SK-N-SH (cell line): ENCODE results near the gene VAMP2. TPM values are rescaled to one million over a fixed set of nuclear protein-coding genes. Genes with fewer than 3 reads are reported as not detected.

Experiments used
- ELF1 ChIP-seq: IDR thresholded peaks from 2 replicates; pipeline ENCODE4 v1.4.0; 2012
- FOSL2 ChIP-seq: IDR thresholded peaks from 2 replicates; pipeline ENCODE4 v1.4.0; 2012; ENCODE audit warnings: low read depth, mild to moderate bottlenecking, moderate library complexity, borderline replicate concordance
- FOXJ3 ChIP-seq: sonication (generic); formaldehyde crosslinking; IDR thresholded peaks from 2 replicates; pipeline ENCODE4 v1.5.1; 2020; ENCODE audit warnings: mild to moderate bottlenecking, missing genetic modification reagents
- GABPA ChIP-seq: IDR thresholded peaks from 2 replicates; pipeline ENCODE4 v1.4.0; 2012; ENCODE audit warnings: low read depth, mild to moderate bottlenecking
- GATA2 ChIP-seq: sonication (generic); formaldehyde crosslinking; IDR thresholded peaks from 2 replicates; pipeline ENCODE4 v1.5.0; 2020; ENCODE audit warnings: mild to moderate bottlenecking, missing genetic modification reagents
- MXI1 ChIP-seq: IDR thresholded peaks from 2 replicates; pipeline ENCODE4 v1.6.1; 2012; ENCODE audit warnings: mild to moderate bottlenecking, low read depth, low read length, improper control_type of control experiment
- RAD21 ChIP-seq: IDR thresholded peaks from 2 replicates; pipeline ENCODE4 v1.6.1; 2012; ENCODE audit warnings: mild to moderate bottlenecking, low read length
- RCOR1 ChIP-seq: fragments of 150-350 bp; IDR thresholded peaks from 2 replicates; pipeline ENCODE4 v1.6.1; 2017; ENCODE audit warnings: antibody characterized with exemption, low read length
- REST ChIP-seq: IDR thresholded peaks from 2 replicates; pipeline ENCODE4 v1.6.1; 2012; ENCODE audit warnings: mild to moderate bottlenecking, low read depth, low read length, moderate library complexity
- RFX5 ChIP-seq: IDR thresholded peaks from 2 replicates; pipeline ENCODE4 v1.6.1; 2012; ENCODE audit warnings: mild to moderate bottlenecking, improper control_type of control experiment, low read length
- RXRA ChIP-seq: IDR thresholded peaks from 2 replicates; pipeline ENCODE4 v1.4.0; 2012; ENCODE audit warnings: low read depth, mild to moderate bottlenecking, borderline replicate concordance
- SMC3 ChIP-seq: IDR thresholded peaks from 2 replicates; pipeline ENCODE4 v1.6.1; 2012; ENCODE audit warnings: low read depth, low read length, improper control_type of control experiment
- TAF1 ChIP-seq: IDR thresholded peaks from 2 replicates; pipeline ENCODE4 v1.6.1; 2012; ENCODE audit warnings: low read depth, mild to moderate bottlenecking, low read length, moderate library complexity, borderline replicate concordance
- TEAD4 ChIP-seq: IDR thresholded peaks from 2 replicates; pipeline ENCODE4 v1.4.0; 2012; ENCODE audit warnings: mild to moderate bottlenecking, borderline replicate concordance; ENCODE audit not compliant: insufficient read depth
- USF1 ChIP-seq: IDR thresholded peaks from 2 replicates; pipeline ENCODE4 v1.4.0; 2012; ENCODE audit warnings: low read depth, borderline replicate concordance
- USF2 ChIP-seq: fragments of 150-350 bp; IDR thresholded peaks from 2 replicates; pipeline ENCODE4 v1.6.1; 2017; ENCODE audit warnings: antibody characterized with exemption, low read length, low read depth, borderline replicate concordance
- YY1 ChIP-seq: IDR thresholded peaks from 2 replicates; pipeline ENCODE4 v1.4.0; 2012; ENCODE audit warnings: low read depth, mild to moderate bottlenecking
- ZBTB33 ChIP-seq: IDR thresholded peaks from 2 replicates; pipeline ENCODE4 v1.4.0; 2012; ENCODE audit warnings: low read depth, borderline replicate concordance
- polyA plus RNA-seq, 3 experiments: library from polyadenylated mRNA; depleted of rRNA; stranded (reverse); fragments of >200 nt; gene quantifications; 2 replicates each; pipeline ENCODE4 v1.2.3, GENCODE V29; 2012

Gene VAMP2
- polyA plus RNA-seq, 1 of the 3 experiments (the other 2 are of a cell fraction) = 42.0 TPM

GRCh38 chr17:8138672-8139371 is 23.9 kb downstream of the VAMP2 start (continued):
- no peak for TF ChIP-seq RFX5
- TF ChIP-seq FOSL2 = peak; percentile 48
- peak; percentile 78 for TF ChIP-seq RAD21
- TF ChIP-seq TEAD4 = peak; percentile 92
- no peak; the same call in 1 of the 2 replicates for TF ChIP-seq ZBTB33
- peak; percentile 24; the same call in 1 of the 2 replicates for TF ChIP-seq TAF1
- TF ChIP-seq GABPA = no peak
- TF ChIP-seq USF1 = 0 out of 2 replicates have a peak, but pooled peaks have one; percentile 4
- peak; percentile 99 for TF ChIP-seq MXI1
- peak; percentile 72 for TF ChIP-seq SMC3
- no peak for TF ChIP-seq REST
- peak; percentile 42; the same call in 1 of the 2 replicates for TF ChIP-seq RCOR1
- TF ChIP-seq ELF1 = no peak; the same call in 1 of the 2 replicates
- TF ChIP-seq GATA2 = no peak
- TF ChIP-seq USF2 = no peak
- no peak for TF ChIP-seq RXRA
- TF ChIP-seq FOXJ3 (CRISPR knock-in tag) = no peak
- peak; percentile 9; the same call in 1 of the 2 replicates for TF ChIP-seq YY1
